HEK293 (cell line): Measurements from ENCODE around the gene PBX2.

ENCODE experiments used
- CTCF ChIA-PET: fragments of 350-600 bp; formaldehyde crosslinking; extraction: SDS; loops from one replicate; lab custom pipeline; 2021; ENCODE audit warnings: antibody characterized with exemption; lab: Yijun Ruan, JAX
- POLR2A ChIA-PET: fragments of 300-600 bp; formaldehyde crosslinking; extraction: SDS; loops from one replicate; lab custom pipeline; 2020; ENCODE audit warnings: antibody characterized with exemption, inconsistent platforms; lab: Yijun Ruan, JAX
- H3K27ac ChIP-seq: fragments of 200-500 bp; sonication (Bioruptor generic); 2 replicates; pipeline ENCODE4 v1.5.1; 2014; ENCODE audit warnings: low read depth, low read length, control low read depth, inconsistent platforms; ENCODE audit errors: extremely low read depth
- H3K36me3 ChIP-seq, 2 experiments: fragments of 200-500 bp in 1 of 2; sonication (Bioruptor generic) in 1 of 2; 1 replicate in 1 of 2; 2 replicates in 1 of 2; pipeline ENCODE4 v1.5.1; 2014 to 2017; ENCODE audit warnings: inconsistent platforms in 2 of 2, low read length in 2 of 2; ENCODE audit not compliant: control insufficient read depth in 2 of 2, insufficient read depth in 1 of 2
- H3K4me1 ChIP-seq: fragments of 200-500 bp; sonication (Bioruptor generic); 2 replicates; pipeline ENCODE4 v1.5.1; 2014; ENCODE audit warnings: mild to moderate bottlenecking, low read length, inconsistent platforms; ENCODE audit not compliant: control insufficient read depth, insufficient read depth
- H3K4me3 ChIP-seq: 2 replicates; pipeline ENCODE4 v1.5.1; 2011; ENCODE audit warnings: low read depth, mild to moderate bottlenecking, control low read depth, low read length, moderate library complexity
- H3K9me3 ChIP-seq: fragments of 200-500 bp; sonication (Bioruptor generic); 2 replicates; pipeline ENCODE4 v1.5.1; 2014; ENCODE audit warnings: low read depth, low read length, inconsistent platforms; ENCODE audit not compliant: control insufficient read depth, insufficient read depth
- HOXC10 ChIP-seq: sonication (generic); formaldehyde crosslinking; IDR thresholded peaks from 2 replicates; pipeline ENCODE4 v1.8.1; 2023; ENCODE audit warnings: mild to moderate bottlenecking, missing genetic modification reagents
- KLF16 ChIP-seq: fragments of 450-650 bp; formaldehyde crosslinking; IDR thresholded peaks from 2 replicates; pipeline ENCODE4 v1.5.1; 2017; ENCODE audit warnings: missing biosample characterization, missing genetic modification characterization
- SP7 ChIP-seq: fragments of 450-650 bp; formaldehyde crosslinking; IDR thresholded peaks from 2 replicates; pipeline ENCODE4 v1.5.1; 2016; ENCODE audit warnings: missing biosample characterization, missing genetic modification characterization
- ZNF155 ChIP-seq: fragments of 450-650 bp; formaldehyde crosslinking; IDR thresholded peaks from 2 replicates; pipeline ENCODE4 v1.5.1; 2016; ENCODE audit warnings: missing biosample characterization, missing genetic modification characterization
- ZNF184 ChIP-seq: fragments of 450-650 bp; IDR thresholded peaks from 2 replicates; pipeline ENCODE4 v1.5.1; 2018; ENCODE audit warnings: missing biosample characterization, mild to moderate bottlenecking, missing genetic modification characterization
- ZNF354C ChIP-seq: fragments of 450-650 bp; formaldehyde crosslinking; IDR thresholded peaks from 2 replicates; pipeline ENCODE4 v1.5.1; 2016; ENCODE audit warnings: missing biosample characterization, missing genetic modification characterization, low read depth, borderline replicate concordance
- ZNF398 ChIP-seq: fragments of 450-650 bp; formaldehyde crosslinking; IDR thresholded peaks from 2 replicates; pipeline ENCODE4 v1.5.1; 2017; ENCODE audit warnings: missing biosample characterization, missing genetic modification characterization
- ZNF555 ChIP-seq: fragments of 450-650 bp; formaldehyde crosslinking; conservative IDR thresholded peaks from 2 replicates; pipeline ENCODE4 v1.5.1; 2017; ENCODE audit warnings: missing biosample characterization, mild to moderate bottlenecking, missing genetic modification characterization, inconsistent platforms
- ZNF561 ChIP-seq: fragments of 450-650 bp; IDR thresholded peaks from 2 replicates; pipeline ENCODE4 v1.5.1; 2018; ENCODE audit warnings: missing biosample characterization, missing genetic modification characterization, borderline replicate concordance
- ZNF600 ChIP-seq: fragments of 450-650 bp; formaldehyde crosslinking; IDR thresholded peaks from 2 replicates; pipeline ENCODE4 v1.5.1; 2016; ENCODE audit warnings: missing biosample characterization, missing genetic modification characterization
- ZSCAN23 ChIP-seq: fragments of 450-650 bp; formaldehyde crosslinking; IDR thresholded peaks from 2 replicates; pipeline ENCODE4 v1.5.1; 2016; ENCODE audit warnings: missing biosample characterization, missing genetic modification characterization
- TF ChIP-seq, protein P1 (sequence below): fragments of 450-650 bp; IDR thresholded peaks from 2 replicates; pipeline ENCODE4 v1.5.1; 2018; ENCODE audit warnings: missing biosample characterization, missing genetic modification characterization
- TF ChIP-seq, protein P2 (sequence below): sonication (generic); formaldehyde crosslinking; IDR thresholded peaks from 2 replicates; pipeline ENCODE4 v1.8.1; 2022; ENCODE audit warnings: mild to moderate bottlenecking, moderate library complexity, missing genetic modification reagents
- TF ChIP-seq, protein P3 (sequence below): fragments of 450-650 bp; formaldehyde crosslinking; conservative IDR thresholded peaks from 2 replicates; pipeline ENCODE4 v1.5.1; 2016; ENCODE audit warnings: low read depth, missing biosample characterization, missing genetic modification characterization

PBX2 gene

DNA sequence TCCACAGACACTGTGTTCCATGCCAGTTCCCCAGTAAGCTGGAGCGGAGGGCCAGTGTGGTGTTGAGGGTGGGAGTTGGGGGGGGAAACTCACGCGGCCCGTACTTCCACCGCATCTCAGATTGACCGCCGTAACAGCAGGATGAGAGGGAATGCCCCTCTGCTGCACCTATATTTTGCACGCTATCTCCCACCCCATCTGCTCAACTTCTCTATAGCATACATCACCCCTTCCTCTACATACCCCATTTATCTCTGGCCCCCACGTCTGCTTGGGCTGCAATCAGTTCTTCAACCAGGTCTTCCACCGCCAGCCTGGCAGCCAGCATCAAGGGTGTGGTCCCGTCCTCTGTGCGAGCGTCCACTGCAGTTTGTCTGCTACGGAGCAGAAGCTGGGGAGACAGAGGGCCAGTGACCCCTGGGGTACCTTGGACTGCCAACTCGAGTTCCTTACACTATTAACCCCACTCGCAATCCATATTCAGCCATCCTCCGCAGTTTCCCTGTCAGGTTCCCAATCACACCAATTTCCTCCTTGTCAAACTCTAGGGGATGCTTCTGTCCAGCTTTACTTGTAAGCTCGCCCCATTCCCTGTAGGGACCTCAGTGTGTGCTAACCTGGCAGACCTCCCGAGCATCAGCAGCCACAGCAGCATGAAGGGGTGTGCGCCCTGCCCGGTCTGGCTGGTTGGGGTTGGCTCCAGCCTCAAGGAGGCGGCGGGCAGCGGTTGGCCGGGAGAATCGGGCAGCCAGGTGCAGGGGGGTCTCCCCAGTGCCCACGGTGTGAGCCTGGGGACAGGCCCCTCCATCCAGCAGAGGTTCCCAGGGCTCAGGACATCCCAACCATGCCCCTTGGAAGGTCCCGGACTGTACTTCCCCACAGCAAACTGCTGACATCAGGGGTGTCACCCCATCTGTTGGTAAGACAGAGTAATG is 6.9 kb upstream of the PBX2 start:
- CTCF ChIA-PET: interaction anchor here (0.7 to 1.5 kb wide), 2 partner anchors 48 to 306 kb away, joined by 3 to 8 read pairs; no protein-coding TSS in a partner anchor
- POLR2A ChIA-PET: interaction anchor here (0.7 to 2.1 kb wide), 4 partner anchors 44 to 775 kb away, joined by 4 to 24 read pairs (median 4); partner anchors contain the start of gene FKBPL
- Histone ChIP-seq H3K27ac (peak overlapping the region; percentile 97; the same call in 1 of the 2 replicates), H3K9me3 (no peaks in the 10 kb centered on the region), H3K36me3 (no peaks in the 10 kb centered on the region), H3K4me1 (peaks cover 4% of the 10 kb centered on the region), H3K4me3 (peak overlapping the region; percentile 72)
- TF ChIP-seq, protein P1, sequence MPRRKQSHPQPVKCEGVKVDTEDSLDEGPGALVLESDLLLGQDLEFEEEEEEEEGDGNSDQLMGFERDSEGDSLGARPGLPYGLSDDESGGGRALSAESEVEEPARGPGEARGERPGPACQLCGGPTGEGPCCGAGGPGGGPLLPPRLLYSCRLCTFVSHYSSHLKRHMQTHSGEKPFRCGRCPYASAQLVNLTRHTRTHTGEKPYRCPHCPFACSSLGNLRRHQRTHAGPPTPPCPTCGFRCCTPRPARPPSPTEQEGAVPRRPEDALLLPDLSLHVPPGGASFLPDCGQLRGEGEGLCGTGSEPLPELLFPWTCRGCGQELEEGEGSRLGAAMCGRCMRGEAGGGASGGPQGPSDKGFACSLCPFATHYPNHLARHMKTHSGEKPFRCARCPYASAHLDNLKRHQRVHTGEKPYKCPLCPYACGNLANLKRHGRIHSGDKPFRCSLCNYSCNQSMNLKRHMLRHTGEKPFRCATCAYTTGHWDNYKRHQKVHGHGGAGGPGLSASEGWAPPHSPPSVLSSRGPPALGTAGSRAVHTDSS (tag by site-specific recombination): no peak
- TF ChIP-seq ZNF184 (tag by site-specific recombination): no peak
- TF ChIP-seq, protein P2, sequence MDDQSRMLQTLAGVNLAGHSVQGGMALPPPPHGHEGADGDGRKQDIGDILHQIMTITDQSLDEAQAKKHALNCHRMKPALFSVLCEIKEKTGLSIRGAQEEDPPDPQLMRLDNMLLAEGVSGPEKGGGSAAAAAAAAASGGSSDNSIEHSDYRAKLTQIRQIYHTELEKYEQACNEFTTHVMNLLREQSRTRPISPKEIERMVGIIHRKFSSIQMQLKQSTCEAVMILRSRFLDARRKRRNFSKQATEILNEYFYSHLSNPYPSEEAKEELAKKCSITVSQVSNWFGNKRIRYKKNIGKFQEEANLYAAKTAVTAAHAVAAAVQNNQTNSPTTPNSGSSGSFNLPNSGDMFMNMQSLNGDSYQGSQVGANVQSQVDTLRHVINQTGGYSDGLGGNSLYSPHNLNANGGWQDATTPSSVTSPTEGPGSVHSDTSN (CRISPR knock-in tag): peak; percentile 13; the same call in 1 of the 2 replicates
- TF ChIP-seq KLF16 (tag by site-specific recombination): no peak
- no peak for TF ChIP-seq ZNF561
- TF ChIP-seq ZNF354C (tag by site-specific recombination): no peak
- peak; percentile 86 for TF ChIP-seq ZNF600 (tag by site-specific recombination)
- peak; percentile 36; the same call in 1 of the 2 replicates for TF ChIP-seq ZNF398 (tag by site-specific recombination)
- no peak for TF ChIP-seq ZNF155 (tag by site-specific recombination)
- no peak for TF ChIP-seq ZNF555 (tag by site-specific recombination)
- no peak for TF ChIP-seq ZSCAN23 (tag by site-specific recombination)
- 0 out of 2 replicates have a peak, but pooled peaks have one; percentile 7 for TF ChIP-seq HOXC10
- TF ChIP-seq, protein P3, sequence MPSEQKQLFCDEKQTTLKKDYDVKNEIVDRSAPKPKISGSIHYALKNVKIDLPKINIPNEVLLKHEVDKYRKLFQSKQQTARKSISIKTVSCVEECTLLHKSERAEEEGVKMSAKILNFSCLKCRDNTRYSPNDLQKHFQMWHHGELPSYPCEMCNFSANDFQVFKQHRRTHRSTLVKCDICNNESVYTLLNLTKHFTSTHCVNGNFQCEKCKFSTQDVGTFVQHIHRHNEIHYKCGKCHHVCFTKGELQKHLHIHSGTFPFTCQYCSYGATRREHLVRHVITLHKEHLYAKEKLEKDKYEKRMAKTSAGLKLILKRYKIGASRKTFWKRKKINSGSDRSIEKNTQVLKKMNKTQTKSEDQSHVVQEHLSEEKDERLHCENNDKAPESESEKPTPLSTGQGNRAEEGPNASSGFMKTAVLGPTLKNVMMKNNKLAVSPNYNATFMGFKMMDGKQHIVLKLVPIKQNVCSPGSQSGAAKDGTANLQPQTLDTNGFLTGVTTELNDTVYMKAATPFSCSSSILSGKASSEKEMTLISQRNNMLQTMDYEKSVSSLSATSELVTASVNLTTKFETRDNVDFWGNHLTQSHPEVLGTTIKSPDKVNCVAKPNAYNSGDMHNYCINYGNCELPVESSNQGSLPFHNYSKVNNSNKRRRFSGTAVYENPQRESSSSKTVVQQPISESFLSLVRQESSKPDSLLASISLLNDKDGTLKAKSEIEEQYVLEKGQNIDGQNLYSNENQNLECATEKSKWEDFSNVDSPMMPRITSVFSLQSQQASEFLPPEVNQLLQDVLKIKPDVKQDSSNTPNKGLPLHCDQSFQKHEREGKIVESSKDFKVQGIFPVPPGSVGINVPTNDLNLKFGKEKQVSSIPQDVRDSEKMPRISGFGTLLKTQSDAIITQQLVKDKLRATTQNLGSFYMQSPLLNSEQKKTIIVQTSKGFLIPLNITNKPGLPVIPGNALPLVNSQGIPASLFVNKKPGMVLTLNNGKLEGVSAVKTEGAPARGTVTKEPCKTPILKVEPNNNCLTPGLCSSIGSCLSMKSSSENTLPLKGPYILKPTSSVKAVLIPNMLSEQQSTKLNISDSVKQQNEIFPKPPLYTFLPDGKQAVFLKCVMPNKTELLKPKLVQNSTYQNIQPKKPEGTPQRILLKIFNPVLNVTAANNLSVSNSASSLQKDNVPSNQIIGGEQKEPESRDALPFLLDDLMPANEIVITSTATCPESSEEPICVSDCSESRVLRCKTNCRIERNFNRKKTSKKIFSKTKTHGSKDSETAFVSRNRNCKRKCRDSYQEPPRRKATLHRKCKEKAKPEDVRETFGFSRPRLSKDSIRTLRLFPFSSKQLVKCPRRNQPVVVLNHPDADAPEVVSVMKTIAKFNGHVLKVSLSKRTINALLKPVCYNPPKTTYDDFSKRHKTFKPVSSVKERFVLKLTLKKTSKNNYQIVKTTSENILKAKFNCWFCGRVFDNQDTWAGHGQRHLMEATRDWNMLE (tag by site-specific recombination): no peak
- TF ChIP-seq SP7: no peak
